Fibroblast of peridontal ligament (primary cell): ENCODE measurements around the gene KPNB1.

Experiments used
- DNase-seq: peaks from one replicate; pipeline ENCODE4 v3.0.0-alpha.2; 2010; ENCODE audit errors: extremely low read depth

KPNB1 gene

GRCh38 chr17:47696717-47697642, 47.3 kb downstream of the KPNB1 start:
- no peak for DNase-seq

GRCh38 chr17:47697906-47698711, 48.4 kb downstream of the KPNB1 start:
- DNase-seq = no peak

- DNase-seq = peak; percentile 45
Observed at GRCh38 chr17:47698749-47699535, 49.2 kb downstream of the KPNB1 start.

GRCh38 chr17:47699536-47699840, 49.8 kb downstream of the KPNB1 start:
- DNase-seq = no peak

GRCh38 chr17:47700471-47701449, 51.0 kb downstream of the KPNB1 start:
- DNase-seq = no peak

GRCh38 chr17:47701608-47702007, 51.9 kb downstream of the KPNB1 start:
- no peak for DNase-seq

- DNase-seq = no peak
Observed at GRCh38 chr17:47702391-47702995, 52.8 kb downstream of the KPNB1 start.

- DNase-seq = no peak
Observed at GRCh38 chr17:47703191-47703591, 53.5 kb downstream of the KPNB1 start.

- DNase-seq = no peak
Observed at GRCh38 chr17:47703671-47704070, 54.0 kb downstream of the KPNB1 start.

- DNase-seq = no peak
Observed at GRCh38 chr17:47704116-47704515, 54.4 kb downstream of the KPNB1 start.

- no peak for DNase-seq
Observed at GRCh38 chr17:47704736-47705135, 55.0 kb downstream of the KPNB1 start.

- DNase-seq = no peak
Observed at GRCh38 chr17:47705536-47706530, 56.1 kb downstream of the KPNB1 start.

GRCh38 chr17:47707056-47707804, 57.5 kb downstream of the KPNB1 start:
- DNase-seq = no peak

GRCh38 chr17:47707884-47708283, 58.2 kb downstream of the KPNB1 start:
- no peak for DNase-seq

GRCh38 chr17:47708312-47708863, 58.7 kb downstream of the KPNB1 start:
- DNase-seq = no peak

GRCh38 chr17:47708864-47709541, 59.3 kb downstream of the KPNB1 start:
- DNase-seq = no peak

- no peak for DNase-seq
Observed at GRCh38 chr17:47709594-47709993, 59.9 kb downstream of the KPNB1 start.
